GM12878 (cell line): Measurements from ENCODE around the gene POLD1. TPM values are rescaled to one million over a fixed set of nuclear protein-coding genes. Genes with fewer than 3 reads are reported as not detected.
A peak's percentile ranks its signal among the peaks of the same experiment; 100 is the strongest.

Experiments
- BHLHE40 ChIP-seq, 2 experiments: fragments of 450-650 bp in 1 of 2; IDR thresholded peaks; 2 replicates each; pipeline ENCODE4 v1.6.1; 2011 to 2017; ENCODE audit warnings: low read depth in 2 of 2, borderline replicate concordance in 1 of 2, improper control_type of control experiment in 1 of 2, low read length in 1 of 2, mild to moderate bottlenecking in 1 of 2
- GATAD2B ChIP-seq: fragments of 450-650 bp; conservative IDR thresholded peaks from 2 replicates; pipeline ENCODE4 v1.6.1; 2017; ENCODE audit warnings: low read depth, mild to moderate bottlenecking, moderate library complexity
- HDGF ChIP-seq: fragments of 450-650 bp; IDR thresholded peaks from 2 replicates; pipeline ENCODE4 v1.6.1; 2016; ENCODE audit warnings: antibody characterized with exemption
- IKZF2 ChIP-seq, 2 experiments: fragments of 450-650 bp; IDR thresholded peaks; 2 replicates each; pipeline ENCODE4 v1.6.1; 2017; ENCODE audit warnings: mild to moderate bottlenecking in 2 of 2, moderate library complexity in 2 of 2
- MEF2B ChIP-seq: fragments of 450-650 bp; IDR thresholded peaks from 2 replicates; pipeline ENCODE4 v1.6.1; 2018; ENCODE audit warnings: mild to moderate bottlenecking, moderate library complexity; ENCODE audit not compliant: partially characterized antibody, poor library complexity, severe bottlenecking
- MXI1 ChIP-seq: fragments of 150-350 bp; IDR thresholded peaks from 2 replicates; pipeline ENCODE4 v1.6.1; 2011; ENCODE audit warnings: low read depth, mild to moderate bottlenecking, inconsistent platforms, low read length, improper control_type of control experiment
- NFXL1 ChIP-seq: fragments of 450-650 bp; IDR thresholded peaks from 2 replicates; pipeline ENCODE4 v1.6.1; 2017; ENCODE audit warnings: antibody characterized with exemption, mild to moderate bottlenecking, borderline replicate concordance
- NR2F1 ChIP-seq: fragments of 450-650 bp; conservative IDR thresholded peaks from 2 replicates; pipeline ENCODE4 v1.6.1; 2017; ENCODE audit warnings: mild to moderate bottlenecking
- SIX5 ChIP-seq: IDR thresholded peaks from 2 replicates; pipeline ENCODE4 v1.6.1; 2011; ENCODE audit warnings: mild to moderate bottlenecking, low read depth, low read length, moderate library complexity; ENCODE audit not compliant: severe bottlenecking
- SMAD5 ChIP-seq: IDR thresholded peaks from 2 replicates; pipeline ENCODE4 v1.6.1; 2016; ENCODE audit warnings: antibody characterized with exemption, low read depth
- TARDBP ChIP-seq: IDR thresholded peaks from 2 replicates; pipeline ENCODE4 v1.6.1; 2016; ENCODE audit warnings: borderline replicate concordance
- TCF3 ChIP-seq: IDR thresholded peaks from 2 replicates; pipeline ENCODE4 v1.6.1; 2012; ENCODE audit warnings: low read depth, mild to moderate bottlenecking, low read length, borderline replicate concordance; ENCODE audit not compliant: insufficient read depth
- YY1 ChIP-seq: IDR thresholded peaks from 2 replicates; pipeline ENCODE4 v1.6.1; 2011; ENCODE audit warnings: low read depth, mild to moderate bottlenecking, low read length
- ZNF207 ChIP-seq: fragments of 450-650 bp; IDR thresholded peaks from 2 replicates; pipeline ENCODE4 v1.6.1; 2014; ENCODE audit warnings: antibody characterized with exemption, mild to moderate bottlenecking, borderline replicate concordance
- polyA plus RNA-seq, 11 experiments: library from polyadenylated mRNA; depleted of rRNA in 4 of 11; unstranded in 6 of 11; stranded (reverse) in 5 of 11; fragments of >200 nt; fragmentation: Nextera tagmentation in 4 of 11; fragmentation: Illumina TruSeq in 1 of 11; extraction: Ambion mirVana in 4 of 11; extraction: Trizol in 1 of 11; gene quantifications; 1 replicate in 1 of 11; 2 replicates in 10 of 11; pipeline versions ENCODE4 v1.2.1 to v1.2.3, GENCODE V29; 2011 to 2016; ENCODE audit warnings: inconsistent platforms in 2 of 11, missing spikeins in 2 of 11, low read depth in 1 of 11
- total RNA-seq, 4 experiments: library from RNA; depleted of rRNA in 3 of 4; stranded (reverse); fragments of >200 nt in 3 of 4; fragmentation: Illumina TruSeq in 1 of 4; extraction: Trizol in 1 of 4; gene quantifications; 2 replicates each; pipeline versions ENCODE4 v1.2.1 to v1.2.3, GENCODE V29; 2013 to 2021
- TF ChIP-seq, protein P1 (sequence below): fragments of 450-650 bp; IDR thresholded peaks from 2 replicates; pipeline ENCODE4 v1.6.1; 2017; ENCODE audit warnings: low read depth, mild to moderate bottlenecking, moderate library complexity
- TF ChIP-seq, protein P2 (sequence below): IDR thresholded peaks from 2 replicates; pipeline ENCODE4 v1.6.1; 2012; ENCODE audit warnings: low read depth, low read length, improper control_type of control experiment
- TF ChIP-seq, protein P3 (sequence below): fragments of 450-650 bp; IDR thresholded peaks from 2 replicates; pipeline ENCODE4 v1.6.1; 2016; ENCODE audit warnings: mild to moderate bottlenecking, moderate library complexity, borderline replicate concordance
- TF ChIP-seq, protein P4 (sequence below): IDR thresholded peaks from 2 replicates; pipeline ENCODE4 v1.6.1; 2011; ENCODE audit warnings: low read depth, mild to moderate bottlenecking, low read length, moderate library complexity, borderline replicate concordance; ENCODE audit errors: extremely low read depth

Gene POLD1
- total and polyA plus RNA-seq, 10 of the 15 experiments (the other 5 are each of a cell fraction or from before 2014, with no cell fraction given) = 0.76 to 165 (median 63.4) TPM

DNA sequence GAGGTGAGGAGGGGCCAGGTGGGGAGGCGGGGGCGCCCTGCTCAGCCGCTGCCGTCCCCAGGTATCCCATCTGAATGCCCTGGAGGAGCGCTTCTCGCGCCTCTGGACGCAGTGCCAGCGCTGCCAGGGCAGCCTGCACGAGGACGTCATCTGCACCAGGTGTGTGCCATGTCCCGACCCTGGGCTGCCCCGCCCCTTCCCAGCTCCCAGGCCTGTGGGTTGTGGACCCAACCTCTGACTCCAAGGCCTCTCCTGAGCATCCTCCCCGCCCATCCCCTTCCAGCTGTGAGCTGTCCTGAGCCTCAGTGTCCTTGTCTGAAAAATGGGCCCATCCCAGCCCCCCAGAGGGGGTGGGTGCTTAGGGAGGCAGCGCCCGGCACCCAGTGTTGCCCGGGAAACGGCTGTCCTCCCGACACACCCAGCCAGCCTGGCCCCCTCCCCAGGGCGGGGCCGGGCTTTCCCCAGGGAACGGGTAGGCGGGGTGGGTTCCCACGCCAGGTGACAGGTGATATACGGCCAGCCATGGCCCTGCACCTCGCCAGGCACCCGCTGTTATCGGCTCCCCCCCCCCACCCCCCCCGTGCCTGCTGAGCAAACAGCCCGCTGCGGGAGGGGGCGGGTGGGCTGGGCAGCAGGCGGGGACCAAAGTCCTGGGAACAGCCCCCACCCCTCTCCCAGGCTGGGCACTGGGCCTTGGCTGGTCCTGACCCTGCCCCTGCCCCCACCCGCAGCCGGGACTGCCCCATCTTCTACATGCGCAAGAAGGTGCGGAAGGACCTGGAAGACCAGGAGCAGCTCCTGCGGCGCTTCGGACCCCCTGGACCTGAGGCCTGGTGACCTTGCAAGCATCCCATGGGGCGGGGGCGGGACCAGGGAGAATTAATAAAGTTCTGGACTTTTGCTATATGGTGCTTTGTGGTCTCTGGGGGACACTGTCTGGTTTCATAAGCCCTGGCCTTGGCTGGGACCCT, 33.2 kb downstream of the POLD1 start (continued):
- TF ChIP-seq TCF3 (0 out of 2 replicates have a peak, but pooled peaks have one; percentile 19), IKZF2 (IDR thresholded peaks at IDR 0.05) (peak in 1 of 2 experiments; percentile 6; a peak in 1 of 4 replicates), ZNF207 (no peak), GATAD2B (peak; percentile 50), SIX5 (no peak), TARDBP (no peak), MXI1 (0 out of 2 replicates have a peak, but pooled peaks have one; percentile 26), BHLHE40 (IDR thresholded peaks at IDR 0.05; ENCODE audit: borderline replicate concordance in 1 of 2, low read depth in 2 of 2, low read length in 1 of 2) (0 out of 4 replicates have a peak, but pooled peaks of 1 of the 2 experiments have one; percentile 5), SMAD5 (no peak), MEF2B (peak; percentile 94), YY1 (no peak), NR2F1 (no peak), NFXL1 (no peak), HDGF (0 out of 2 replicates have a peak, but pooled peaks have one; percentile 75)
- TF ChIP-seq, protein P1, sequence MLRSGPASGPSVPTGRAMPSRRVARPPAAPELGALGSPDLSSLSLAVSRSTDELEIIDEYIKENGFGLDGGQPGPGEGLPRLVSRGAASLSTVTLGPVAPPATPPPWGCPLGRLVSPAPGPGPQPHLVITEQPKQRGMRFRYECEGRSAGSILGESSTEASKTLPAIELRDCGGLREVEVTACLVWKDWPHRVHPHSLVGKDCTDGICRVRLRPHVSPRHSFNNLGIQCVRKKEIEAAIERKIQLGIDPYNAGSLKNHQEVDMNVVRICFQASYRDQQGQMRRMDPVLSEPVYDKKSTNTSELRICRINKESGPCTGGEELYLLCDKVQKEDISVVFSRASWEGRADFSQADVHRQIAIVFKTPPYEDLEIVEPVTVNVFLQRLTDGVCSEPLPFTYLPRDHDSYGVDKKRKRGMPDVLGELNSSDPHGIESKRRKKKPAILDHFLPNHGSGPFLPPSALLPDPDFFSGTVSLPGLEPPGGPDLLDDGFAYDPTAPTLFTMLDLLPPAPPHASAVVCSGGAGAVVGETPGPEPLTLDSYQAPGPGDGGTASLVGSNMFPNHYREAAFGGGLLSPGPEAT = 0 out of 2 replicates have a peak, but pooled peaks have one; percentile 12
- TF ChIP-seq, protein P2, sequence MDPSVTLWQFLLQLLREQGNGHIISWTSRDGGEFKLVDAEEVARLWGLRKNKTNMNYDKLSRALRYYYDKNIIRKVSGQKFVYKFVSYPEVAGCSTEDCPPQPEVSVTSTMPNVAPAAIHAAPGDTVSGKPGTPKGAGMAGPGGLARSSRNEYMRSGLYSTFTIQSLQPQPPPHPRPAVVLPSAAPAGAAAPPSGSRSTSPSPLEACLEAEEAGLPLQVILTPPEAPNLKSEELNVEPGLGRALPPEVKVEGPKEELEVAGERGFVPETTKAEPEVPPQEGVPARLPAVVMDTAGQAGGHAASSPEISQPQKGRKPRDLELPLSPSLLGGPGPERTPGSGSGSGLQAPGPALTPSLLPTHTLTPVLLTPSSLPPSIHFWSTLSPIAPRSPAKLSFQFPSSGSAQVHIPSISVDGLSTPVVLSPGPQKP = no peak
- TF ChIP-seq, protein P3, sequence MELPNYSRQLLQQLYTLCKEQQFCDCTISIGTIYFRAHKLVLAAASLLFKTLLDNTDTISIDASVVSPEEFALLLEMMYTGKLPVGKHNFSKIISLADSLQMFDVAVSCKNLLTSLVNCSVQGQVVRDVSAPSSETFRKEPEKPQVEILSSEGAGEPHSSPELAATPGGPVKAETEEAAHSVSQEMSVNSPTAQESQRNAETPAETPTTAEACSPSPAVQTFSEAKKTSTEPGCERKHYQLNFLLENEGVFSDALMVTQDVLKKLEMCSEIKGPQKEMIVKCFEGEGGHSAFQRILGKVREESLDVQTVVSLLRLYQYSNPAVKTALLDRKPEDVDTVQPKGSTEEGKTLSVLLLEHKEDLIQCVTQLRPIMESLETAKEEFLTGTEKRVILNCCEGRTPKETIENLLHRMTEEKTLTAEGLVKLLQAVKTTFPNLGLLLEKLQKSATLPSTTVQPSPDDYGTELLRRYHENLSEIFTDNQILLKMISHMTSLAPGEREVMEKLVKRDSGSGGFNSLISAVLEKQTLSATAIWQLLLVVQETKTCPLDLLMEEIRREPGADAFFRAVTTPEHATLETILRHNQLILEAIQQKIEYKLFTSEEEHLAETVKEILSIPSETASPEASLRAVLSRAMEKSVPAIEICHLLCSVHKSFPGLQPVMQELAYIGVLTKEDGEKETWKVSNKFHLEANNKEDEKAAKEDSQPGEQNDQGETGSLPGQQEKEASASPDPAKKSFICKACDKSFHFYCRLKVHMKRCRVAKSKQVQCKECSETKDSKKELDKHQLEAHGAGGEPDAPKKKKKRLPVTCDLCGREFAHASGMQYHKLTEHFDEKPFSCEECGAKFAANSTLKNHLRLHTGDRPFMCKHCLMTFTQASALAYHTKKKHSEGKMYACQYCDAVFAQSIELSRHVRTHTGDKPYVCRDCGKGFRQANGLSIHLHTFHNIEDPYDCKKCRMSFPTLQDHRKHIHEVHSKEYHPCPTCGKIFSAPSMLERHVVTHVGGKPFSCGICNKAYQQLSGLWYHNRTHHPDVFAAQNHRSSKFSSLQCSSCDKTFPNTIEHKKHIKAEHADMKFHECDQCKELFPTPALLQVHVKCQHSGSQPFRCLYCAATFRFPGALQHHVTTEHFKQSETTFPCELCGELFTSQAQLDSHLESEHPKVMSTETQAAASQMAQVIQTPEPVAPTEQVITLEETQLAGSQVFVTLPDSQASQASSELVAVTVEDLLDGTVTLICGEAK = no peak
- TF ChIP-seq, protein P4, sequence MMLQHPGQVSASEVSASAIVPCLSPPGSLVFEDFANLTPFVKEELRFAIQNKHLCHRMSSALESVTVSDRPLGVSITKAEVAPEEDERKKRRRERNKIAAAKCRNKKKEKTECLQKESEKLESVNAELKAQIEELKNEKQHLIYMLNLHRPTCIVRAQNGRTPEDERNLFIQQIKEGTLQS = no peak
